Measurements from ENCODE around the gene ZBTB4. TPM values are rescaled to one million over a fixed set of nuclear protein-coding genes. Genes with fewer than 3 reads are reported as not detected.

Gene ZBTB4
- total and polyA plus RNA-seq, 2 donors from 2014 or later: 23.2 to 64.8 TPM

- FAIRE-seq: no peak
Measured at GRCh38 chr17:7416323-7416722, 63.1 kb downstream of the ZBTB4 start.

DNA sequence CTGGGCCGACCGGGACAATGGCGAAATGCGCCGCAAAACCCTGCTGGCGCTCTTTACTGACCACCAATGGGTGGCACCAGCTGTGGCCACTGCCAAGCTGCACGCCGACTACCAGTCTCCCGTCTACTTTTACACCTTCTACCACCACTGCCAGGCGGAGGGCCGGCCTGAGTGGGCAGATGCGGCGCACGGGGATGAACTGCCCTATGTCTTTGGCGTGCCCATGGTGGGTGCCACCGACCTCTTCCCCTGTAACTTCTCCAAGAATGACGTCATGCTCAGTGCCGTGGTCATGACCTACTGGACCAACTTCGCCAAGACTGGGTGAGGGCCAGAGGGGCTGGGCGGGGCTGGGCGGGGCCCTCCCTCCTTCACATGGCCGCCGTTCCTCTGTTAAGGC is 63.6 kb downstream of the ZBTB4 start:
- TF ChIP-seq, protein P1, sequence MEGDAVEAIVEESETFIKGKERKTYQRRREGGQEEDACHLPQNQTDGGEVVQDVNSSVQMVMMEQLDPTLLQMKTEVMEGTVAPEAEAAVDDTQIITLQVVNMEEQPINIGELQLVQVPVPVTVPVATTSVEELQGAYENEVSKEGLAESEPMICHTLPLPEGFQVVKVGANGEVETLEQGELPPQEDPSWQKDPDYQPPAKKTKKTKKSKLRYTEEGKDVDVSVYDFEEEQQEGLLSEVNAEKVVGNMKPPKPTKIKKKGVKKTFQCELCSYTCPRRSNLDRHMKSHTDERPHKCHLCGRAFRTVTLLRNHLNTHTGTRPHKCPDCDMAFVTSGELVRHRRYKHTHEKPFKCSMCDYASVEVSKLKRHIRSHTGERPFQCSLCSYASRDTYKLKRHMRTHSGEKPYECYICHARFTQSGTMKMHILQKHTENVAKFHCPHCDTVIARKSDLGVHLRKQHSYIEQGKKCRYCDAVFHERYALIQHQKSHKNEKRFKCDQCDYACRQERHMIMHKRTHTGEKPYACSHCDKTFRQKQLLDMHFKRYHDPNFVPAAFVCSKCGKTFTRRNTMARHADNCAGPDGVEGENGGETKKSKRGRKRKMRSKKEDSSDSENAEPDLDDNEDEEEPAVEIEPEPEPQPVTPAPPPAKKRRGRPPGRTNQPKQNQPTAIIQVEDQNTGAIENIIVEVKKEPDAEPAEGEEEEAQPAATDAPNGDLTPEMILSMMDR (IDR thresholded peaks at IDR 0.05; ENCODE audit: borderline replicate concordance, extremely low read depth, insufficient read depth): no peak
- no peak for FAIRE-seq

More at GRCh38 chr17:7416323-7416722, 63.1 kb downstream of the ZBTB4 start:
- TF ChIP-seq, protein P1 (IDR thresholded peaks at IDR 0.05; ENCODE audit: borderline replicate concordance, extremely low read depth, insufficient read depth): no peak
- H3K4me1 ChIP-seq (ENCODE audit: control insufficient read depth in 2 of 3, insufficient read depth in 2 of 3, low read depth in 1 of 3, low read length in 3 of 3): no peaks in the 10 kb centered on the region
- no peaks in the 10 kb centered on the region for H3K9me3 ChIP-seq (ENCODE audit: control insufficient read depth in 2 of 3, insufficient read depth in 1 of 3, low read length in 3 of 3)
- intact Hi-C loops (cut with DNase I): no loop called here
- no peak overlapping the region for H3K4me3 ChIP-seq (ENCODE audit: low read length in 3 of 3)
- H3K36me3 ChIP-seq (ENCODE audit: control insufficient read depth in 2 of 3, insufficient read depth in 3 of 3, low read length in 3 of 3): no peaks in the 10 kb centered on the region
- H3K9ac ChIP-seq (ENCODE audit: low read length in 3 of 3): no peak overlapping the region
- H3K27ac ChIP-seq (ENCODE audit: low read depth in 2 of 2, low read length in 2 of 2): no peak overlapping the region
- H3K27me3 ChIP-seq (ENCODE audit: control insufficient read depth, insufficient read depth, low read length): no peaks in the 10 kb centered on the region
- DNase-seq: no peak

DNA sequence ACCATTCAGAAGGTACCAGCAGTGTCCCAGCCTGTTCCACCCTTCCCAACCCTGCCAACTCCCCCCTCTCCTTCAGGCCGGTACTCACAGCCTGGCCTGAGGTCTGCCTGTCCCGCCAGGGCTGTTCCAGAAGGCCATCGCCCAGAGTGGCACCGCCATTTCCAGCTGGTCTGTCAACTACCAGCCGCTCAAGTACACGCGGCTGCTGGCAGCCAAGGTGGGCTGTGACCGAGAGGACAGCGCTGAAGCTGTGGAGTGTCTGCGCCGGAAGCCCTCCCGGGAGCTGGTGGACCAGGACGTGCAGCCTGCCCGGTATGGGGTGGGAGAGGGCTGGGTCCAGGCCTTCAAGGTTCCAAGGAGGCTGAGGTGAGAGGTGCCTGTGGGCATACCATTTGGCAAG is 64.6 kb downstream of the ZBTB4 start:
- TF ChIP-seq, protein P1 (IDR thresholded peaks at IDR 0.05; ENCODE audit: borderline replicate concordance, extremely low read depth, insufficient read depth): no peak
- intact Hi-C loops (cut with DNase I): no loop called here
- Histone ChIP-seq H3K9me3 (ENCODE audit: control insufficient read depth in 2 of 3, insufficient read depth in 1 of 3, low read length in 3 of 3) (no peaks in the 10 kb centered on the region), H3K4me3 (ENCODE audit: low read length in 3 of 3) (no peak overlapping the region), H3K36me3 (ENCODE audit: control insufficient read depth in 2 of 3, insufficient read depth in 3 of 3, low read length in 3 of 3) (no peaks in the 10 kb centered on the region), H3K9ac (ENCODE audit: low read length in 3 of 3) (no peak overlapping the region), H3K4me1 (ENCODE audit: control insufficient read depth in 2 of 3, insufficient read depth in 2 of 3, low read depth in 1 of 3, low read length in 3 of 3) (no peaks in the 10 kb centered on the region), H3K27ac (ENCODE audit: low read depth in 2 of 2, low read length in 2 of 2) (no peak overlapping the region), H3K27me3 (ENCODE audit: control insufficient read depth, insufficient read depth, low read length) (no peaks in the 10 kb centered on the region)
- no peak for DNase-seq
- no peak for FAIRE-seq

More for the DNA sequence above, 63.6 kb downstream of the ZBTB4 start:
- Histone ChIP-seq H3K4me1 (ENCODE audit: control insufficient read depth in 2 of 3, insufficient read depth in 2 of 3, low read depth in 1 of 3, low read length in 3 of 3) (no peaks in the 10 kb centered on the region), H3K27ac (ENCODE audit: low read depth in 2 of 2, low read length in 2 of 2) (no peak overlapping the region), H3K9ac (ENCODE audit: low read length in 3 of 3) (no peak overlapping the region), H3K36me3 (ENCODE audit: control insufficient read depth in 2 of 3, insufficient read depth in 3 of 3, low read length in 3 of 3) (no peaks in the 10 kb centered on the region), H3K4me3 (ENCODE audit: low read length in 3 of 3) (no peak overlapping the region), H3K9me3 (ENCODE audit: control insufficient read depth in 2 of 3, insufficient read depth in 1 of 3, low read length in 3 of 3) (no peaks in the 10 kb centered on the region), H3K27me3 (ENCODE audit: control insufficient read depth, insufficient read depth, low read length) (no peaks in the 10 kb centered on the region)
- no peak for DNase-seq
- intact Hi-C loops (cut with DNase I): no loop called here

- TF ChIP-seq, protein P1 (IDR thresholded peaks at IDR 0.05; ENCODE audit: borderline replicate concordance, extremely low read depth, insufficient read depth): no peak
Measured at GRCh38 chr17:7413346-7413985, 66.0 kb downstream of the ZBTB4 start.

More at GRCh38 chr17:7413346-7413985, 66.0 kb downstream of the ZBTB4 start:
- Histone ChIP-seq H3K9me3 (ENCODE audit: control insufficient read depth in 2 of 3, insufficient read depth in 1 of 3, low read length in 3 of 3) (no peaks in the 10 kb centered on the region), H3K9ac (ENCODE audit: low read length in 3 of 3) (no peak overlapping the region), H3K4me1 (ENCODE audit: control insufficient read depth in 2 of 3, insufficient read depth in 2 of 3, low read depth in 1 of 3, low read length in 3 of 3) (no peaks in the 10 kb centered on the region), H3K27ac (ENCODE audit: low read depth in 2 of 2, low read length in 2 of 2) (no peak overlapping the region), H3K36me3 (ENCODE audit: control insufficient read depth in 2 of 3, insufficient read depth in 3 of 3, low read length in 3 of 3) (no peaks in the 10 kb centered on the region), H3K27me3 (ENCODE audit: control insufficient read depth, insufficient read depth, low read length) (no peaks in the 10 kb centered on the region), H3K4me3 (ENCODE audit: low read length in 3 of 3) (no peak overlapping the region)
- DNase-seq: no peak
- no peak for FAIRE-seq
- intact Hi-C loops (cut with DNase I): no loop called here

Measured in kidney (tissue), 14 donors.